WERI-Rb-1 (cell line): Measurements from ENCODE around the gene RTEL1.

Experiments used
- DNase-seq: peaks from one replicate; pipeline ENCODE4 v3.0.0-alpha.2; 2020
- H3K27ac ChIP-seq: fragments of 250-450 bp; sonication (Bioruptor Pico); 2 replicates; pipeline ENCODE4 v1.5.1; 2020; ENCODE audit warnings: mild to moderate bottlenecking, moderate library complexity
- H3K27me3 ChIP-seq: fragments of 250-450 bp; sonication (Bioruptor Pico); 2 replicates; pipeline ENCODE4 v1.5.1; 2021; ENCODE audit warnings: mild to moderate bottlenecking, low read depth, moderate library complexity; ENCODE audit not compliant: insufficient read depth, severe bottlenecking
- H3K36me3 ChIP-seq: fragments of 250-450 bp; sonication (Bioruptor Pico); 2 replicates; pipeline ENCODE4 v1.5.1; 2020; ENCODE audit warnings: mild to moderate bottlenecking, moderate library complexity
- H3K4me3 ChIP-seq: 2 replicates; pipeline ENCODE4 v1.5.1; 2011; ENCODE audit warnings: low read depth, mild to moderate bottlenecking, control low read depth, low read length
- H3K9me3 ChIP-seq: fragments of 250-450 bp; sonication (Bioruptor Pico); 2 replicates; pipeline ENCODE4 v1.5.1; 2021; ENCODE audit warnings: mild to moderate bottlenecking, moderate library complexity; ENCODE audit not compliant: severe bottlenecking
- TF ChIP-seq, protein P1 (sequence below): IDR thresholded peaks from 2 replicates; pipeline ENCODE4 v1.5.1; 2011; ENCODE audit warnings: low read depth, mild to moderate bottlenecking, control low read depth, inconsistent platforms, low read length

Gene RTEL1

DNA sequence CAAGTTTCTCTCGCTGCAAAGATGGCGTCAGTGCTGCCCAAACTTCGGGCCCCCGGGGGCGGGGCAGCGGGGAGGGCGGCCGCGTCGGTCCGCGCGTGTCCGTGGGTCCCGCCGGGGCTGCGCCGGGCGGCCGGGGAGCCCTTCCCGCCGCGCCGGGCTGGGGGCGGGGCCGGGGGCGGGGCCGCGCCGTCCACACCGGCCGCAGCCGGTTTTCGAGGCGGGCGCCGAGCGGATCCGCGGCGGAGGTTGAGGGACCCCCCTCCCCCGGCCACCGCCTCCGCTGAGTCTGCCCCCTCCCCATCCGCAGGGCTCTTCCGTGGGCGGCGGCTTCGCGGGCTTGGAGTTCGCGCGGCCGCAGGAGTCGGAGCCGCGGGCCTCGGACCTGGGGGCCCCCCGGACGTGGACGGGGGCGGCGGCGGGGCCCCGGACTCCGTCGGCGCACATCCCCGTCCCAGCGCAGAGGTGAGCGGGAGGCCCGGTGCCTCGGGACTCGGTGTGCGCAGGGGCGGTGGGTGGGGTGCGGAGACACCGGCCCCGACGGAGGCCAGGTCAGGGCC, 82.0 kb downstream of the RTEL1 start:
- no peak for DNase-seq
- H3K9me3 ChIP-seq: no peaks in the 10 kb centered on the region
- peaks cover 26% of the 10 kb centered on the region for H3K36me3 ChIP-seq
- H3K27me3 ChIP-seq: no peaks in the 10 kb centered on the region
- H3K27ac ChIP-seq: peak overlapping the region; percentile 78
- TF ChIP-seq, protein P1, sequence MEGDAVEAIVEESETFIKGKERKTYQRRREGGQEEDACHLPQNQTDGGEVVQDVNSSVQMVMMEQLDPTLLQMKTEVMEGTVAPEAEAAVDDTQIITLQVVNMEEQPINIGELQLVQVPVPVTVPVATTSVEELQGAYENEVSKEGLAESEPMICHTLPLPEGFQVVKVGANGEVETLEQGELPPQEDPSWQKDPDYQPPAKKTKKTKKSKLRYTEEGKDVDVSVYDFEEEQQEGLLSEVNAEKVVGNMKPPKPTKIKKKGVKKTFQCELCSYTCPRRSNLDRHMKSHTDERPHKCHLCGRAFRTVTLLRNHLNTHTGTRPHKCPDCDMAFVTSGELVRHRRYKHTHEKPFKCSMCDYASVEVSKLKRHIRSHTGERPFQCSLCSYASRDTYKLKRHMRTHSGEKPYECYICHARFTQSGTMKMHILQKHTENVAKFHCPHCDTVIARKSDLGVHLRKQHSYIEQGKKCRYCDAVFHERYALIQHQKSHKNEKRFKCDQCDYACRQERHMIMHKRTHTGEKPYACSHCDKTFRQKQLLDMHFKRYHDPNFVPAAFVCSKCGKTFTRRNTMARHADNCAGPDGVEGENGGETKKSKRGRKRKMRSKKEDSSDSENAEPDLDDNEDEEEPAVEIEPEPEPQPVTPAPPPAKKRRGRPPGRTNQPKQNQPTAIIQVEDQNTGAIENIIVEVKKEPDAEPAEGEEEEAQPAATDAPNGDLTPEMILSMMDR: no peak
- H3K4me3 ChIP-seq: peak overlapping the region; percentile 69

DNA sequence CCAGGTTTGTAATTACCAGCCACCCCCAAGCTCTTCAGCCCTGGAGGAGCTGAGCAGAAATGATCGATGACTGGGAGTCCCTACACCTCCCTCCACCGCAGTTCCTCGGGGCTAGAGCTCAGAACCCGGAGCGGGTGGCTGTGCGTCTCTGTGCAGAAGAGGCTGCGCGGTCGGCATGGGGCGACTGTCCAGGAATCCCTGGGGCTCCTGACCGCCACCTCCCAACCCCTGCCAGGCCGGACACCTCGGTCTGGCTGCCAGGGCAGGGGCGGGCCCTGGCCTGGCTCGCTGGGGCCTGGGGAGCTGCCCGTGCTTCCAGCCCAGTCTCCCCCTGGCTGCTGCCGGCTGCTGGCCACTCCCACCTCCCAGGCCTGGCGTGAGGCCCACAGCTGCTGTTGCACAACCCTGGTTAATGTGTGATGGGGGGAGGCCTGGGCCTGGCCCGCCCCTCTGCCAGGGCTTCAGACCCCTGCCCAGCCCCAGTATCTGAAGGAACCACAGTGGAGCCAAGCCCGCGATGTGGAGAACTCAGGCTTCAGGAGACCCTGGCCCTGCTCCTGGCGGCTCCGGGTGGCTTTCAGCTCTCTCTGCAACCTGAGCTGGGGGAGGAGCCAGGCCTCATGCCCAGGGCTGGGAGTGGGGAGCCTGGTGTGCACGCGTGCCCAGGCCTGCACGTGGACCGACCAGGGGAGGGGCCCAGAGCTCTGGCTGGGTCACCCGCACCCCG, 82.7 kb downstream of the RTEL1 start:
- peak; percentile 53 for DNase-seq
- Histone ChIP-seq H3K4me3 (peak overlapping the region; percentile 69), H3K36me3 (peaks cover 20% of the 10 kb centered on the region), H3K9me3 (no peaks in the 10 kb centered on the region), H3K27ac (peak overlapping the region; percentile 78), H3K27me3 (no peaks in the 10 kb centered on the region)
- TF ChIP-seq, protein P1: no peak

DNA sequence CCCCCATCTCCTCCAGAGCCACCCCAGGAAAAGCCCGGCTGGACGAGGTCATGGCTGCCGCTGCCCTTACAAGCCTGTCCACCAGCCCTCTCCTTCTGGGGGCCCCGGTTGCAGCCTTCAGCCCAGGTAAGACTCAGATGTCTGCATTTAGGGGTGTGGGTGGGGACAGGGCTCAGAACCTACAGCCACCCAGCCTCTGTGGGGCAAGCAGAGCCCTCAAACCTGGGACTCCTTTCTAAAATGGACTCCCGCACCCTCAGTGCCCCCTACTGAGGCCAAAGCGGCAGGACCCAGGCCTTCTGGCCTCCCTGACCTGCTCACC, 83.2 kb downstream of the RTEL1 start:
- TF ChIP-seq, protein P1: no peak
- Histone ChIP-seq H3K27ac (peak overlapping the region; percentile 78), H3K27me3 (no peaks in the 10 kb centered on the region), H3K36me3 (peaks cover 15% of the 10 kb centered on the region), H3K9me3 (no peaks in the 10 kb centered on the region), H3K4me3 (peak overlapping the region; percentile 69)
- no peak for DNase-seq

DNA sequence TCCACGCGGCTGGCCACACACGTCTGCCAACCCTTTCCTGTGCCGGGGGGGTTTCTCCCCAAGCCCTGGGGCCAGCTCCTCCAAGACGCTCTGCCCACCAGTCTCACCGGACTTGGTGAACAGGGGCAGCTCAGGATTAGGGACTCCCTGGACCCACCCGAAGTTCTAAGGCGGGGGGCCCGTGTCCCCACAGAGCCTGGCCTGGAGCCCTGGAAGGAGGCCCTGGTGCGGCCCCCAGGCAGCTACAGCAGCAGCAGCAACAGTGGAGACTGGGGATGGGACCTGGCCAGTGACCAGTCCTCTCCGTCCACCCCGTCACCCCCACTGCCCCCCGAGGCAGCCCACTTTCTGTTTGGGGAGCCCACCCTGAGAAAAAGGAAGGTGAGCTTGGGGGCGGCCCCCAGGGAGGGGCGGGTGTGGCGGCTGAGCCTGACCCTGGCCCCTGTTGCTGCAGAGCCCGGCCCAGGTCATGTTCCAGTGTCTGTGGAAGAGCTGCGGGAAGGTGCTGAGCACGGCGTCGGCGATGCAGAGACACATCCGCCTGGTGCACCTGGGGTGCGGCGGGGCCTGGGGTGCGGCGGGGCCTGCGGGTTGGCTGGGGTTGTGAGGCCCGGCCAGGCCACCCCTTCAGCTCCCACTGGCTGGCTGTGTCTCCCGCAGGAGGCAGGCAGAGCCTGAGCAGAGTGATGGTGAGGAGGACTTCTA, 83.7 kb downstream of the RTEL1 start:
- TF ChIP-seq, protein P1: no peak
- peaks cover 10% of the 10 kb centered on the region for H3K36me3 ChIP-seq
- DNase-seq: no peak
- peak overlapping the region; percentile 78 for H3K27ac ChIP-seq
- no peaks in the 10 kb centered on the region for H3K27me3 ChIP-seq
- H3K9me3 ChIP-seq: no peaks in the 10 kb centered on the region
- H3K4me3 ChIP-seq: no peak overlapping the region

DNA sequence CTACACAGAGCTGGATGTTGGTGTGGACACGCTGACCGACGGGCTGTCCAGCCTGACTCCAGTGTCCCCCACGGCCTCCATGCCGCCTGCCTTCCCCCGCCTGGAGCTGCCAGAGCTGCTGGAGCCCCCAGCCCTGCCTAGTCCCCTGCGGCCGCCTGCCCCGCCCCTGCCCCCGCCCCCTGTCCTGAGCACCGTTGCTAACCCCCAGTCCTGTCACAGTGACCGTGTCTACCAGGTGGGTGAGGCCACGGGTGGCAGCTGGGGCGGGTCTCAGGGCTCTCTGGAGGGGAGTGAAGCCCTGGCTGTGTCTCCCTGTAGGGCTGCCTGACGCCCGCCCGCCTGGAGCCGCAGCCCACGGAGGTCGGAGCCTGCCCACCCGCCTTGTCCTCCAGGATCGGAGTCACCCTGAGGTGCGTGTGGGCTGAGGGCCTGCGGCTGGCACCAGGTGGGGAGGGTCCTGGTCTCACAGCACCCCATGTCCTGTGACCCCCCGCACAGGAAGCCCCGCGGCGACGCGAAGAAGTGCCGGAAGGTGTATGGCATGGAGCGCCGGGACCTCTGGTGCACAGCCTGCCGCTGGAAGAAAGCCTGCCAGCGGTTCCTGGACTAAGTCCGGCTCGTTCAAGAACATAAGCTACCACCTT, 84.4 kb downstream of the RTEL1 start:
- Histone ChIP-seq H3K27me3 (no peaks in the 10 kb centered on the region), H3K36me3 (peaks cover 7% of the 10 kb centered on the region), H3K9me3 (no peaks in the 10 kb centered on the region), H3K4me3 (no peak overlapping the region), H3K27ac (no peak overlapping the region)
- no peak for DNase-seq
- TF ChIP-seq, protein P1: no peak
